SK-N-SH (cell line): ENCODE results near the gene WNT9B. TPM values are rescaled to one million over a fixed set of nuclear protein-coding genes. Genes with fewer than 3 reads are reported as not detected.

Experiments
- CTCF ChIA-PET: fragments of 300-600, 350-600 bp; formaldehyde crosslinking; extraction: SDS; loops from one replicate; lab custom pipeline; 2021; lab: Yijun Ruan, JAX
- POLR2A ChIA-PET: fragments of 350-600 bp; sonication (Branson Sonifier 250); formaldehyde crosslinking; extraction: SDS; loops from one replicate; lab custom pipeline; 2020; ENCODE audit warnings: antibody characterized with exemption, inconsistent platforms; lab: Yijun Ruan, JAX
- DNase-seq: peaks from one replicate; pipeline ENCODE4 v3.0.0; 2012
- H2AFZ ChIP-seq: fragments of 200-600 bp; sonication (generic); 2 replicates; pipeline ENCODE4 v1.8.1; 2016; ENCODE audit warnings: antibody characterized with exemption, mild to moderate bottlenecking, low read depth
- H3F3A ChIP-seq: fragments of 200-600 bp; sonication (generic); replicated peaks from 2 replicates; pipeline ENCODE3; 2016; ENCODE audit warnings: antibody characterized with exemption, mild to moderate bottlenecking; ENCODE audit not compliant: insufficient read depth
- H3K27ac ChIP-seq, 2 experiments: fragments of 200-500 bp in 1 of 2; fragments of 200-600 bp in 1 of 2; sonication (Bioruptor generic) in 1 of 2; sonication (generic), shearing (Covaris generic) in 1 of 2; 2 replicates each; pipeline versions ENCODE4 v1.5.1 to v1.6.1; 2014 to 2016; ENCODE audit warnings: low read depth in 2 of 2, inconsistent platforms in 1 of 2, low read length in 1 of 2, mild to moderate bottlenecking in 1 of 2, mixed read lengths in 1 of 2
- H3K27me3 ChIP-seq: fragments of 200-600 bp; sonication (generic), shearing (Covaris generic); 2 replicates; pipeline ENCODE4 v1.6.1; 2016; ENCODE audit warnings: mixed run types; ENCODE audit not compliant: insufficient read depth
- H3K36me3 ChIP-seq, 2 experiments: fragments of 200-500 bp in 1 of 2; fragments of 200-600 bp in 1 of 2; sonication (Bioruptor generic) in 1 of 2; sonication (generic) in 1 of 2; replicated peaks in 1 of 2; 2 replicates each; pipeline versions ENCODE3 to v1.5.1; 2014 to 2016; ENCODE audit warnings: low read length in 1 of 2, mild to moderate bottlenecking in 1 of 2; ENCODE audit not compliant: insufficient read depth in 2 of 2, control insufficient read depth in 1 of 2
- H3K4me1 ChIP-seq, 2 experiments: fragments of 200-500 bp in 1 of 2; fragments of 200-600 bp in 1 of 2; sonication (Bioruptor generic) in 1 of 2; sonication (generic), shearing (Covaris generic) in 1 of 2; 2 replicates each; pipeline versions ENCODE4 v1.5.1 to v1.6.1; 2014 to 2016; ENCODE audit warnings: low read depth in 1 of 2, low read length in 1 of 2, mixed run types in 1 of 2; ENCODE audit not compliant: insufficient read depth in 2 of 2, control insufficient read depth in 1 of 2
- H3K4me2 ChIP-seq: fragments of 200-600 bp; sonication (generic), shearing (Covaris generic); 2 replicates; pipeline ENCODE4 v1.6.1; 2017; ENCODE audit warnings: mixed run types
- H3K4me3 ChIP-seq, 2 experiments: fragments of 200-500 bp in 1 of 2; fragments of 200-600 bp in 1 of 2; sonication (Bioruptor generic) in 1 of 2; sonication (generic), shearing (Covaris generic) in 1 of 2; 2 replicates each; pipeline versions ENCODE4 v1.5.1 to v1.8.1; 2014 to 2016; ENCODE audit warnings: low read depth in 2 of 2, inconsistent platforms in 1 of 2, low read length in 1 of 2, mild to moderate bottlenecking in 1 of 2, mixed read lengths in 1 of 2, moderate library complexity in 1 of 2
- H3K79me2 ChIP-seq: fragments of 200-600 bp; sonication (generic); 2 replicates; pipeline ENCODE4 v1.8.1; 2017; ENCODE audit warnings: mild to moderate bottlenecking; ENCODE audit not compliant: insufficient read depth
- H3K9ac ChIP-seq: fragments of 200-600 bp; sonication (generic); 2 replicates; pipeline ENCODE4 v1.6.1; 2017; ENCODE audit warnings: mixed run types
- H3K9me2 ChIP-seq: fragments of 200-600 bp; sonication (generic); 2 replicates; pipeline ENCODE4 v1.6.1; 2017; ENCODE audit warnings: mixed run types
- H3K9me3 ChIP-seq: fragments of 200-600 bp; sonication (generic); 2 replicates; pipeline ENCODE4 v1.6.1; 2017; ENCODE audit warnings: mixed run types, mild to moderate bottlenecking, moderate library complexity
- H4K20me1 ChIP-seq: fragments of 200-600 bp; sonication (generic); 2 replicates; pipeline ENCODE4 v1.6.1; 2017; ENCODE audit warnings: mild to moderate bottlenecking, mixed run types; ENCODE audit not compliant: insufficient read depth
- ELF1 ChIP-seq: IDR thresholded peaks from 2 replicates; pipeline ENCODE4 v1.4.0; 2012
- EP300 ChIP-seq, 2 experiments: IDR thresholded peaks; 2 replicates each; pipeline versions ENCODE4 v1.4.0 to v1.6.1; 2012; ENCODE audit warnings: borderline replicate concordance in 1 of 2, low read depth in 1 of 2, low read length in 1 of 2
- EZH2phosphoT487 ChIP-seq: fragments of 200-600 bp; sonication (generic); IDR thresholded peaks from 2 replicates; pipeline ENCODE4 v1.6.1; 2017; ENCODE audit warnings: low read depth, mixed run types, mild to moderate bottlenecking, antibody characterized with exemption, moderate library complexity, borderline replicate concordance
- MEF2A ChIP-seq: IDR thresholded peaks from 2 replicates; pipeline ENCODE4 v1.4.0; 2012; ENCODE audit warnings: low read depth, borderline replicate concordance
- NFIC ChIP-seq: IDR thresholded peaks from 2 replicates; pipeline ENCODE4 v1.4.0; 2012; ENCODE audit warnings: borderline replicate concordance
- NRF1 ChIP-seq: IDR thresholded peaks from 2 replicates; pipeline ENCODE4 v1.6.1; 2012; ENCODE audit warnings: low read depth, mild to moderate bottlenecking, low read length
- RAD21 ChIP-seq: IDR thresholded peaks from 2 replicates; pipeline ENCODE4 v1.6.1; 2012; ENCODE audit warnings: mild to moderate bottlenecking, low read length
- RXRA ChIP-seq: IDR thresholded peaks from 2 replicates; pipeline ENCODE4 v1.4.0; 2012; ENCODE audit warnings: low read depth, mild to moderate bottlenecking, borderline replicate concordance
- TAF1 ChIP-seq: IDR thresholded peaks from 2 replicates; pipeline ENCODE4 v1.6.1; 2012; ENCODE audit warnings: low read depth, mild to moderate bottlenecking, low read length, moderate library complexity, borderline replicate concordance
- TEAD4 ChIP-seq: IDR thresholded peaks from 2 replicates; pipeline ENCODE4 v1.4.0; 2012; ENCODE audit warnings: mild to moderate bottlenecking, borderline replicate concordance; ENCODE audit not compliant: insufficient read depth
- WGBS: methylation state at CpG from one replicate; pipeline ENCODE4 v1.1.6; 2017; ENCODE audit warnings: low lambda C conversion rate; 5-methylcytosine and 5-hydroxymethylcytosine counted together
- polyA plus RNA-seq, 3 experiments: library from polyadenylated mRNA; depleted of rRNA; stranded (reverse); fragments of >200 nt; gene quantifications; 2 replicates each; pipeline ENCODE4 v1.2.3, GENCODE V29; 2012
- TF ChIP-seq, protein P1 (sequence below): IDR thresholded peaks from 2 replicates; pipeline ENCODE4 v1.4.0; 2012; ENCODE audit warnings: low read depth
- TF ChIP-seq, protein P2 (sequence below): IDR thresholded peaks from 2 replicates; pipeline ENCODE4 v1.4.0; 2012; ENCODE audit warnings: low read depth, borderline replicate concordance
- TF ChIP-seq, protein P3 (sequence below): IDR thresholded peaks from 2 replicates; pipeline ENCODE4 v1.4.0; 2012; ENCODE audit warnings: low read depth, borderline replicate concordance
- TF ChIP-seq, protein P4 (sequence below): fragments of 150-350 bp; IDR thresholded peaks from 2 replicates; pipeline ENCODE4 v1.6.1; 2016; ENCODE audit warnings: mild to moderate bottlenecking, low read depth, low read length

Gene WNT9B
- polyA plus RNA-seq, 1 of the 3 experiments (the other 2 are of a cell fraction): not detected

DNA sequence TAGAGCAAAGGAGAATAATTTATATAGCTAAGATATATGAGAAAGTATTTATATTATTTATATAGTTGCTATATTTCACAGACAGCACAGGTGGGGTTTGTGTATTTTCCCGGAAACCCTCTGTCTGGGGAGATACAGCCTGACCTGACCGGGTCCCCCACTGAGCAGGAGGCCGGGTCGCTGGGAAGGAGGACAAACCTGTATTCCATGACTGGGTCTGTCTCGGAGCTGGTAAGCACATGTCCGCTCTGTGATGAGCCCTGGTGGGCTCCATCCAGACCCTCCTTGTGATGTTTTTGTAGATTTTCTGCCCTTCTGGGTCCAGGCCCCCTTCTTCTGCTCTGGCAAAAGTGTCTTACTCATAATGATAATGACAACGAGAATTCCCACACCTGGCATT lies 27.7 kb downstream of the WNT9B start (continued):
- TF ChIP-seq, protein P1, sequence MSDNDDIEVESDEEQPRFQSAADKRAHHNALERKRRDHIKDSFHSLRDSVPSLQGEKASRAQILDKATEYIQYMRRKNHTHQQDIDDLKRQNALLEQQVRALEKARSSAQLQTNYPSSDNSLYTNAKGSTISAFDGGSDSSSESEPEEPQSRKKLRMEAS: no peak
- TF ChIP-seq NRF1: no peak
- TF ChIP-seq ELF1: no peak
- no peak for TF ChIP-seq MEF2A

DNA sequence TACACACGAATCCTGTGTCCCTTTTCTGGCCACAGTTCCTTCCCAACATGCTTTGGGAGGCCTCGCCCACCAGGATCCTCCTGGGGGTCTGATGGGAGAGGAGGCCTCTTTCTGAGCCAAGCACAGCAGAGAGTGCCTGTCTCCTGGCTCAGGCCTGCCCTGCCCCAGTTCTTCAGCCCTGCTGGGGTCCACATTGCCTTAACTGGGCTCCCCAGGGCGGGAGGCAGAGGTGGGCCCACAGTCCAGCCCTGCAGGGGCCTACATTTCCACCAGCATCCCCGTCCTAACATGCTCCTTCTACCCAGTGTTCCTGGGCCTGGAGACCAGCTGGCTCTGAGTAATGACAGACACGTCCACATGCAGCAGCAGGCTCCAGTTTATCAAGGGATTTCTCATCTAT lies 29.6 kb downstream of the WNT9B start:
- no peaks in the 10 kb centered on the region for H3K4me1 ChIP-seq
- CTCF ChIA-PET: no interaction called here

More for the DNA sequence above, 29.6 kb downstream of the WNT9B start:
- H4K20me1 ChIP-seq: no peaks in the 10 kb centered on the region
- H3K27ac ChIP-seq: no peak overlapping the region
- H3K36me3 ChIP-seq: no peaks in the 10 kb centered on the region
- no peak for DNase-seq
- no peak overlapping the region for H3K9ac ChIP-seq
- POLR2A ChIA-PET: no interaction called here
- no peaks in the 10 kb centered on the region for H3F3A ChIP-seq
- no peak for TF ChIP-seq EP300 (IDR thresholded peaks at IDR 0.05; ENCODE audit: borderline replicate concordance in 1 of 2, low read depth in 1 of 2, low read length in 1 of 2)
- no peak for TF ChIP-seq NFIC
- TF ChIP-seq, protein P2, sequence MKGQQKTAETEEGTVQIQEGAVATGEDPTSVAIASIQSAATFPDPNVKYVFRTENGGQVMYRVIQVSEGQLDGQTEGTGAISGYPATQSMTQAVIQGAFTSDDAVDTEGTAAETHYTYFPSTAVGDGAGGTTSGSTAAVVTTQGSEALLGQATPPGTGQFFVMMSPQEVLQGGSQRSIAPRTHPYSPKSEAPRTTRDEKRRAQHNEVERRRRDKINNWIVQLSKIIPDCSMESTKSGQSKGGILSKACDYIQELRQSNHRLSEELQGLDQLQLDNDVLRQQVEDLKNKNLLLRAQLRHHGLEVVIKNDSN: no peak
- TF ChIP-seq RXRA: no peak
- no peak for TF ChIP-seq EZH2phosphoT487
- TF ChIP-seq, protein P3, sequence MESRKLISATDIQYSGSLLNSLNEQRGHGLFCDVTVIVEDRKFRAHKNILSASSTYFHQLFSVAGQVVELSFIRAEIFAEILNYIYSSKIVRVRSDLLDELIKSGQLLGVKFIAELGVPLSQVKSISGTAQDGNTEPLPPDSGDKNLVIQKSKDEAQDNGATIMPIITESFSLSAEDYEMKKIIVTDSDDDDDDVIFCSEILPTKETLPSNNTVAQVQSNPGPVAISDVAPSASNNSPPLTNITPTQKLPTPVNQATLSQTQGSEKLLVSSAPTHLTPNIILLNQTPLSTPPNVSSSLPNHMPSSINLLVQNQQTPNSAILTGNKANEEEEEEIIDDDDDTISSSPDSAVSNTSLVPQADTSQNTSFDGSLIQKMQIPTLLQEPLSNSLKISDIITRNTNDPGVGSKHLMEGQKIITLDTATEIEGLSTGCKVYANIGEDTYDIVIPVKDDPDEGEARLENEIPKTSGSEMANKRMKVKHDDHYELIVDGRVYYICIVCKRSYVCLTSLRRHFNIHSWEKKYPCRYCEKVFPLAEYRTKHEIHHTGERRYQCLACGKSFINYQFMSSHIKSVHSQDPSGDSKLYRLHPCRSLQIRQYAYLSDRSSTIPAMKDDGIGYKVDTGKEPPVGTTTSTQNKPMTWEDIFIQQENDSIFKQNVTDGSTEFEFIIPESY: no peak
- no peak for TF ChIP-seq RAD21
- no peak for TF ChIP-seq ELF1
- no peak for TF ChIP-seq TAF1
- TF ChIP-seq TEAD4: no peak
- no peak for TF ChIP-seq NRF1
- TF ChIP-seq, protein P1: no peak
- TF ChIP-seq, protein P4, sequence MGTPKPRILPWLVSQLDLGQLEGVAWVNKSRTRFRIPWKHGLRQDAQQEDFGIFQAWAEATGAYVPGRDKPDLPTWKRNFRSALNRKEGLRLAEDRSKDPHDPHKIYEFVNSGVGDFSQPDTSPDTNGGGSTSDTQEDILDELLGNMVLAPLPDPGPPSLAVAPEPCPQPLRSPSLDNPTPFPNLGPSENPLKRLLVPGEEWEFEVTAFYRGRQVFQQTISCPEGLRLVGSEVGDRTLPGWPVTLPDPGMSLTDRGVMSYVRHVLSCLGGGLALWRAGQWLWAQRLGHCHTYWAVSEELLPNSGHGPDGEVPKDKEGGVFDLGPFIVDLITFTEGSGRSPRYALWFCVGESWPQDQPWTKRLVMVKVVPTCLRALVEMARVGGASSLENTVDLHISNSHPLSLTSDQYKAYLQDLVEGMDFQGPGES: no peak
- TF ChIP-seq, all 33 proteins: peak for 0
- Histone ChIP-seq H3K79me2 (no peaks in the 10 kb centered on the region), H3K27me3 (peaks cover 18% of the 10 kb centered on the region; the same call in 1 of the 2 replicates), H3K4me3 (no peak overlapping the region), H3K4me2 (no peak overlapping the region), H3K9me3 (no peaks in the 10 kb centered on the region), H3K9me2 (no peaks in the 10 kb centered on the region), H2AFZ (no peak overlapping the region)
- WGBS: 23% methylated on average over 5 of the region's 5 CpGs
